PC-9 (cell line): ENCODE results near the gene NPSR1. TPM values are rescaled to one million over a fixed set of nuclear protein-coding genes. Genes with fewer than 3 reads are reported as not detected.

ENCODE experiments used
- BruUV-seq: library from RNA; stranded (reverse); fragments of 400-500 nt; replicated peaks from 2 replicates; lab custom pipeline; 2021; lab: Mats Ljungman, UMichigan
- CTCF ChIA-PET: fragments of 300-600 bp; sonication (Branson Sonifier 250); formaldehyde crosslinking; loops from one replicate; lab custom pipeline; 2022; ENCODE audit warnings: antibody characterized with exemption; lab: Charles Lee
- POLR2A ChIA-PET: fragments of 300-600 bp; sonication (Branson Sonifier 250); formaldehyde crosslinking; loops from one replicate; lab custom pipeline; 2022; ENCODE audit warnings: antibody characterized with exemption; ENCODE audit not compliant: unreplicated experiment; lab: Charles Lee
- DNase-seq, 2 experiments: peaks; one replicate each; pipeline versions ENCODE4 v3.0.0 to v3.0.0-alpha.2; 2015 to 2022; ENCODE audit warnings: mixed read lengths in 1 of 2
- H2AFZ ChIP-seq: fragments of 200-600 bp; sonication (generic); 2 replicates; pipeline ENCODE4 v1.8.1; 2017; ENCODE audit warnings: antibody characterized with exemption
- H3F3A ChIP-seq: fragments of 200-600 bp; sonication (generic); 2 replicates; pipeline ENCODE4 v1.8.1; 2017; ENCODE audit warnings: antibody characterized with exemption, mild to moderate bottlenecking, low read depth; ENCODE audit not compliant: insufficient read depth
- H3K27ac ChIP-seq: fragments of 200-600 bp; sonication (generic); 2 replicates; pipeline ENCODE4 v1.6.1; 2016; ENCODE audit warnings: mixed run types
- H3K27me3 ChIP-seq: fragments of 200-600 bp; sonication (generic); 2 replicates; pipeline ENCODE4 v1.6.1; 2016; ENCODE audit warnings: low read depth, mixed run types; ENCODE audit not compliant: insufficient read depth
- H3K36me3 ChIP-seq: fragments of 200-600 bp; sonication (generic); 2 replicates; pipeline ENCODE4 v1.6.1; 2016; ENCODE audit warnings: low read depth, mixed run types
- H3K4me1 ChIP-seq: fragments of 200-600 bp; sonication (generic); replicated peaks from 2 replicates; pipeline ENCODE4 v1.6.1; 2016; ENCODE audit warnings: mixed run types; ENCODE audit not compliant: insufficient read depth
- H3K4me2 ChIP-seq: fragments of 200-600 bp; sonication (generic); 2 replicates; pipeline ENCODE4 v1.6.1; 2017; ENCODE audit warnings: mixed run types
- H3K4me3 ChIP-seq: fragments of 200-600 bp; sonication (generic); 2 replicates; pipeline ENCODE4 v1.6.1; 2016; ENCODE audit warnings: mixed run types
- H3K79me2 ChIP-seq: fragments of 200-600 bp; sonication (generic); 2 replicates; pipeline ENCODE4 v1.6.1; 2017; ENCODE audit warnings: low read depth, mixed run types
- H3K9me2 ChIP-seq: fragments of 200-600 bp; sonication (generic); 2 replicates; pipeline ENCODE4 v1.8.1; 2017; ENCODE audit warnings: mild to moderate bottlenecking; ENCODE audit not compliant: insufficient read depth
- H3K9me3 ChIP-seq: fragments of 200-600 bp; sonication (generic); 2 replicates; pipeline ENCODE4 v1.8.1; 2016; ENCODE audit warnings: low read depth; ENCODE audit not compliant: insufficient read depth
- H4K20me1 ChIP-seq: fragments of 200-600 bp; sonication (generic); 2 replicates; pipeline ENCODE4 v1.8.1; 2017; ENCODE audit not compliant: insufficient read depth
- EZH2 ChIP-seq: fragments of 200-600 bp; sonication (generic); IDR thresholded peaks from 2 replicates; pipeline ENCODE4 v1.8.0; 2017; ENCODE audit warnings: antibody characterized with exemption, low read depth
- intact Hi-C: fragments of 100-400 bp; cut with micrococcal nuclease; formaldehyde crosslinking; loops from one replicate; pipeline ENCODE4 v1.10.0; 2022; ENCODE audit not compliant: unreplicated experiment
- total RNA-seq: library from RNA; stranded (reverse); gene quantifications from 2 replicates; pipeline ENCODE4 v1.2.3, GENCODE V29; 2021
- TF ChIP-seq, protein P1 (sequence below): fragments of 200-600 bp; sonication (generic); conservative IDR thresholded peaks from 2 replicates; pipeline ENCODE4 v1.6.1; 2017; ENCODE audit warnings: mixed run types, antibody characterized with exemption, mild to moderate bottlenecking, moderate library complexity

NPSR1 gene
- total RNA-seq, 1 experiment from 2014 or later: not detected

DNA sequence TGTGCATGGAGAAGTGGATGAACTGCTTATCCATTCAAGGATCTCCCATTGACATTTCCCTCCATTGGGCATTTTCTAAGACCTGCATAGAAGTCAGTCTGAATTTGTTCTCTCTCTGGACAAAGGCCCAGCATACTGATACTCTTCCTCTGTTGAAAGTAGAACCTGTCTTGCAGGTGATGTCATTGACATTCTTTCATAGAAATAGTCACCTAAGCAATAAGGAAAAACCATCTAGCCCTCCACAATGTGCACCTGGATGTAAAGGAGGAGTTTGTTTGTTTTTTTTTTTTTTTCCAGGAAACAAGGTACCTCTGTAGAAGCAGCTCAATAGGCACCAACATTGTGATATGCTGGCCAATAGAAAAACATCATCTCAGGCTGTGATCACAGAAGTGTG lies 228.8 kb downstream of the NPSR1 start:
- Histone ChIP-seq H3K36me3 (no peaks in the 10 kb centered on the region), H3K79me2 (no peaks in the 10 kb centered on the region), H3K9me3 (peaks cover 20% of the 10 kb centered on the region), H3K4me1 (peaks cover 12% of the 10 kb centered on the region), H2AFZ (no peak overlapping the region), H3K4me2 (no peak overlapping the region), H3K4me3 (no peak overlapping the region), H3K27me3 (no peaks in the 10 kb centered on the region), H3K9me2 (no peaks in the 10 kb centered on the region), H3K27ac (no peak overlapping the region), H4K20me1 (no peaks in the 10 kb centered on the region), H3F3A (peaks cover 9% of the 10 kb centered on the region; the same call in 1 of the 2 replicates)
- POLR2A ChIA-PET: no interaction called here
- DNase-seq: peak in 1 of 2 experiments; percentile 52
- TF ChIP-seq, protein P1, sequence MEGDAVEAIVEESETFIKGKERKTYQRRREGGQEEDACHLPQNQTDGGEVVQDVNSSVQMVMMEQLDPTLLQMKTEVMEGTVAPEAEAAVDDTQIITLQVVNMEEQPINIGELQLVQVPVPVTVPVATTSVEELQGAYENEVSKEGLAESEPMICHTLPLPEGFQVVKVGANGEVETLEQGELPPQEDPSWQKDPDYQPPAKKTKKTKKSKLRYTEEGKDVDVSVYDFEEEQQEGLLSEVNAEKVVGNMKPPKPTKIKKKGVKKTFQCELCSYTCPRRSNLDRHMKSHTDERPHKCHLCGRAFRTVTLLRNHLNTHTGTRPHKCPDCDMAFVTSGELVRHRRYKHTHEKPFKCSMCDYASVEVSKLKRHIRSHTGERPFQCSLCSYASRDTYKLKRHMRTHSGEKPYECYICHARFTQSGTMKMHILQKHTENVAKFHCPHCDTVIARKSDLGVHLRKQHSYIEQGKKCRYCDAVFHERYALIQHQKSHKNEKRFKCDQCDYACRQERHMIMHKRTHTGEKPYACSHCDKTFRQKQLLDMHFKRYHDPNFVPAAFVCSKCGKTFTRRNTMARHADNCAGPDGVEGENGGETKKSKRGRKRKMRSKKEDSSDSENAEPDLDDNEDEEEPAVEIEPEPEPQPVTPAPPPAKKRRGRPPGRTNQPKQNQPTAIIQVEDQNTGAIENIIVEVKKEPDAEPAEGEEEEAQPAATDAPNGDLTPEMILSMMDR: no peak
- no peak for TF ChIP-seq EZH2
- intact Hi-C loops: no loop called here
- no TSS peak for BruUV-seq
- CTCF ChIA-PET: interaction anchor here (0.6 kb wide), 1 partner anchor 758 kb away, joined by 11 read pairs; no protein-coding TSS in a partner anchor

DNA sequence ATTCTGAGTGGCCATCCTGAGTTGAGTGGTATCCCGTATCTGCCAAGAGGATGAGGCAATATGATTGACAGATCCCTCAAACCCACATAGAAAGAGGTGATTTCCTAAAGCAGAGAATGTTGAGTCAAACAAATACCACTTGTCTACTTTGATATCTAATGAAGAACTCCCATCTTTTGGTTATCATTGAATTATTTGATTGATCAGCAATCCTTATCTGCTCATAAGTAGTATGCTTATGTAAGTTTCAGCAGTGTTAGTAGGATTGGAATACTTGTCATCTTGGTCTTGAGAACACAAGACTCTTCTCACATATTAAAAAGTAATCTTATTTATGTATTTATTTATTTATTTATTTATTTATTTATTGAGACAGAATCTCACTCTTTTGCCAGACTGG lies 231.9 kb downstream of the NPSR1 start:
- no peak overlapping the region for H3K4me3 ChIP-seq
- no peak overlapping the region for H3K4me2 ChIP-seq
- no peaks in the 10 kb centered on the region for H3K9me2 ChIP-seq
- H3K79me2 ChIP-seq: no peaks in the 10 kb centered on the region
- H3K27ac ChIP-seq: no peak overlapping the region
- ChIA-PET POLR2A (no interaction called here), CTCF (no interaction called here)
- TF ChIP-seq, protein P1: no peak
- TF ChIP-seq EZH2: no peak
- no peaks in the 10 kb centered on the region for H4K20me1 ChIP-seq
- no peaks in the 10 kb centered on the region for H3K36me3 ChIP-seq
- H3K27me3 ChIP-seq: no peaks in the 10 kb centered on the region
- H3K9me3 ChIP-seq: 0 out of 2 replicates have a peak, but pooled peaks cover 7% of the 10 kb centered on the region
- no peak overlapping the region for H2AFZ ChIP-seq
- peaks cover 9% of the 10 kb centered on the region; the same call in 1 of the 2 replicates for H3F3A ChIP-seq
- intact Hi-C loops: no loop called here
- peaks cover 14% of the 10 kb centered on the region for H3K4me1 ChIP-seq
- no peak for DNase-seq
- BruUV-seq: no TSS peak

DNA sequence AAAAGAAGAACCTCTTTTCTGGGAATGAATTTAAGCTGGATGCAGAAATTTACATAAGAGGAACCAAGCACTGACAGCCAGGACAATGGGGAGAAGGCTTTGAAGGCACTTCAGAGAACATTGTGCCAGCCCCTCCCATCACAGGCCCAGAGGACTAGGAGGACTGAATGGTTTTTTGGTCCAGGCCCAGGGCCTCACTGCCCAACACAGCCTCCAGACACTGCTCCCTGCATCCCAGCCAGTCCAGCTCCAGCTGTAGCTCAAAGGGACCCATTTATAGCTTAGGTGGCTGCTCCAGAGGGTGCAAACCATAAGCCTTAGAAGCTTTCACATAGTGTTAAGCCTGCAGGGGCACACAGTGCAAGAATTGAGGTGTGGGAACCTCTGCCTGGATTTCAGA lies 237.2 kb downstream of the NPSR1 start:
- CTCF ChIA-PET: no interaction called here
- BruUV-seq: no TSS peak
- H3K79me2 ChIP-seq: no peaks in the 10 kb centered on the region
- POLR2A ChIA-PET: no interaction called here
- H3K9me2 ChIP-seq: no peaks in the 10 kb centered on the region
- no peak overlapping the region for H2AFZ ChIP-seq
- TF ChIP-seq, protein P1: no peak
- TF ChIP-seq EZH2: no peak
- intact Hi-C loops: no loop called here
- DNase-seq: no peak
- H3K27ac ChIP-seq: no peak overlapping the region
- H3K4me3 ChIP-seq: no peak overlapping the region
- no peaks in the 10 kb centered on the region for H3K36me3 ChIP-seq
- H4K20me1 ChIP-seq: no peaks in the 10 kb centered on the region
- no peaks in the 10 kb centered on the region; the same call in 1 of the 2 replicates for H3K27me3 ChIP-seq
- H3K4me2 ChIP-seq: no peak overlapping the region
- H3K9me3 ChIP-seq: peaks cover 6% of the 10 kb centered on the region; the same call in 1 of the 2 replicates
- peaks cover 14% of the 10 kb centered on the region for H3K4me1 ChIP-seq
- peaks cover 9% of the 10 kb centered on the region; the same call in 1 of the 2 replicates for H3F3A ChIP-seq
